NT2/D1 (cell line): ENCODE data around the gene MVP.

ENCODE experiments used
- SUZ12 ChIP-seq: IDR thresholded peaks from 2 replicates; pipeline ENCODE4 v1.6.1; 2011; ENCODE audit not compliant: insufficient read length, insufficient read depth; ENCODE audit errors: extremely low read depth
- ZNF274 ChIP-seq: IDR thresholded peaks from 2 replicates; pipeline ENCODE4 v1.6.1; 2011; ENCODE audit warnings: mild to moderate bottlenecking, low read depth, low read length

DNA sequence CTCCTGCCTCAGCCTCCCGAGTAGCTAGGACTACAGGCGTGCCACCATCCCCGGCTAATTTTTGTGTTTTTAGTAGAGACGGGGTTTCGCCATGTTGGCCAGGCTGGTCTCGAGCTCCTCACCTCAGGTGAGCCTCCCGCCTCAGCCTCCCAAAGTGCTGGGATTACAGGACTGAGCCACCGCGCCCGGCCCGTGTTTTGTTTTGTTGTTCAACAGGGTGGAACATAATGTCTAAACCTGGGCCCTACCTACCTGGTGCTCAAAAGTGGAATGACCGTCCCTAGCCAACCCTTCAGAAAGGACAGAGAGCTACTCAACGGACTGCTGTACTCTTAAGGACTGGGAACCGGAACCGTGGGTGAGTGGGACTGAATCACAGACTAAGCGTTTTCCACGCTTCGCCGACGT lies 30.5 kb upstream of the MVP start:
- TF ChIP-seq SUZ12 (no peak), ZNF274 (no peak)
